Peyer's patch (tissue), 4 donors: ENCODE data around the gene SOCS1. TPM values are rescaled to one million over a fixed set of nuclear protein-coding genes. Genes with fewer than 3 reads are reported as not detected.

Source experiments
- DNase-seq, 3 donors: peaks; one replicate each; pipeline ENCODE4 v3.0.0-alpha.2; 2017 to 2019
- H3K27ac ChIP-seq, 4 donors: fragments of 200-600 bp; sonication (generic); one replicate each; pipeline ENCODE4 v1.5.1; 2016 to 2019
- H3K27me3 ChIP-seq, 2 donors: fragments of 200-600 bp; sonication (generic); one replicate each; pipeline ENCODE4 v1.5.1; 2019
- H3K36me3 ChIP-seq, 3 donors: fragments of 200-600 bp; sonication (generic); one replicate each; pipeline ENCODE4 v1.5.1; 2016 to 2019
- H3K4me1 ChIP-seq, 4 donors: fragments of 200-600 bp; sonication (generic); one replicate each; pipeline ENCODE4 v1.5.1; 2016 to 2019
- H3K4me3 ChIP-seq, 4 donors: fragments of 200-600 bp; sonication (generic); 1 replicate in 3 of 4; 2 replicates in 1 of 4; pipeline ENCODE4 v1.5.1; 2016 to 2019; ENCODE audit warnings: mild to moderate bottlenecking in 1 of 4
- H3K9me3 ChIP-seq, 4 donors: fragments of 200-600 bp; sonication (generic); one replicate each; pipeline ENCODE4 v1.5.1; 2016 to 2019; ENCODE audit warnings: mild to moderate bottlenecking in 1 of 4
- POLR2A ChIP-seq, 2 donors: fragments of 450-650 bp; IDR thresholded peaks; one replicate each; pipeline ENCODE4 v1.5.1; 2017; ENCODE audit warnings: antibody characterized with exemption in 2 of 2, mild to moderate bottlenecking in 2 of 2, moderate library complexity in 2 of 2
- small RNA-seq, 2 donors: library from RNA; depleted of rRNA; stranded (forward); fragments of <200 nt; gene quantifications; one replicate each; pipeline ENCODE3, GENCODE V24; 2016
- total RNA-seq, 4 donors: library from RNA; depleted of rRNA; stranded (reverse); fragments of >200 nt; gene quantifications; one replicate each; pipeline ENCODE4 v1.1.0, GENCODE V29; 2016
- TF ChIP-seq, protein P1 (sequence below), 6 experiments: fragments of 450-650 bp in 4 of 6; fragments of 200-600 bp in 2 of 6; sonication (generic) in 1 of 6; IDR thresholded peaks; one replicate each; pipeline ENCODE4 v1.5.1; 2017 to 2019; ENCODE audit warnings: antibody characterized with exemption in 6 of 6, mild to moderate bottlenecking in 3 of 6, moderate library complexity in 1 of 6

The SOCS1 gene
- total RNA-seq, 4 donors from 2014 or later = 8.7 to 19.0 (median 15.3) TPM

DNA sequence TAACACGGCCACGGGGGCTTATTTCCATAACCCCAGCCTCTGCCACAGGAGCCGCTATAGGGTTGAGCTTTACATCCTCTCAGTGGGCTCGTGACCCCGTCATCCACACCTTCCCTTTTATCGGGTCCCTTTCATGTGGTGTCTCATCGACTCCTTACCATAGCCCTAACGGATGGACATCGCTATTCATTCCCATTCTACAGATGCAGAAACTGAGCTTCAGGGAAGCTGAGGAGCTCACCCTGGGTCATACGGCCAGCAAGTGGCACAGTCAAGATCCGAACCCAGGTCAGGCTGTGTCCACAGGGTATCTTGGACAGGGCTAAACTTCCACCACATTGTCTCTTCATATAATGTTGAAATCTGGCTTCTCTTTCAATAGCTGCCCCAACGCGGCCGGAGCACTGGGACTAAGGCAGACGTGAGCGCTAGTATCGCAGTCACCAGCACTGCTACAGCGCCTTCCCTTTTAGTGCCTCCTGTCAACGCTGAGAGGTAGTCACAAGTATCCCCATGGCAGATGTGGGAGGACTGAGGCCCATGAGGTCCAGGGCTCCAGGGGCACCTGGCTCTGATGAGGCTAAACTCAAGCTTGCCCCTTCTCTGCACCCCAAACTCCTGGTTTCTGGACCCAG, 50.8 kb downstream of the SOCS1 start:
- TF ChIP-seq, protein P1, sequence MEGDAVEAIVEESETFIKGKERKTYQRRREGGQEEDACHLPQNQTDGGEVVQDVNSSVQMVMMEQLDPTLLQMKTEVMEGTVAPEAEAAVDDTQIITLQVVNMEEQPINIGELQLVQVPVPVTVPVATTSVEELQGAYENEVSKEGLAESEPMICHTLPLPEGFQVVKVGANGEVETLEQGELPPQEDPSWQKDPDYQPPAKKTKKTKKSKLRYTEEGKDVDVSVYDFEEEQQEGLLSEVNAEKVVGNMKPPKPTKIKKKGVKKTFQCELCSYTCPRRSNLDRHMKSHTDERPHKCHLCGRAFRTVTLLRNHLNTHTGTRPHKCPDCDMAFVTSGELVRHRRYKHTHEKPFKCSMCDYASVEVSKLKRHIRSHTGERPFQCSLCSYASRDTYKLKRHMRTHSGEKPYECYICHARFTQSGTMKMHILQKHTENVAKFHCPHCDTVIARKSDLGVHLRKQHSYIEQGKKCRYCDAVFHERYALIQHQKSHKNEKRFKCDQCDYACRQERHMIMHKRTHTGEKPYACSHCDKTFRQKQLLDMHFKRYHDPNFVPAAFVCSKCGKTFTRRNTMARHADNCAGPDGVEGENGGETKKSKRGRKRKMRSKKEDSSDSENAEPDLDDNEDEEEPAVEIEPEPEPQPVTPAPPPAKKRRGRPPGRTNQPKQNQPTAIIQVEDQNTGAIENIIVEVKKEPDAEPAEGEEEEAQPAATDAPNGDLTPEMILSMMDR (IDR thresholded peaks at IDR 0.05) = no peak
- Histone ChIP-seq H3K27ac (peak overlapping the region in 1 of 4 donors; percentile 25), H3K27me3 (no peaks in the 10 kb centered on the region), H3K4me1 (peaks cover 0 to 12% (median 7%) of the 10 kb centered on the region in 4 donors), H3K36me3 (no peaks in the 10 kb centered on the region), H3K9me3 (peaks cover 0 to 6% (median 3%) of the 10 kb centered on the region in 4 donors), H3K4me3 (no peak overlapping the region)
- DNase-seq = no peak

DNA sequence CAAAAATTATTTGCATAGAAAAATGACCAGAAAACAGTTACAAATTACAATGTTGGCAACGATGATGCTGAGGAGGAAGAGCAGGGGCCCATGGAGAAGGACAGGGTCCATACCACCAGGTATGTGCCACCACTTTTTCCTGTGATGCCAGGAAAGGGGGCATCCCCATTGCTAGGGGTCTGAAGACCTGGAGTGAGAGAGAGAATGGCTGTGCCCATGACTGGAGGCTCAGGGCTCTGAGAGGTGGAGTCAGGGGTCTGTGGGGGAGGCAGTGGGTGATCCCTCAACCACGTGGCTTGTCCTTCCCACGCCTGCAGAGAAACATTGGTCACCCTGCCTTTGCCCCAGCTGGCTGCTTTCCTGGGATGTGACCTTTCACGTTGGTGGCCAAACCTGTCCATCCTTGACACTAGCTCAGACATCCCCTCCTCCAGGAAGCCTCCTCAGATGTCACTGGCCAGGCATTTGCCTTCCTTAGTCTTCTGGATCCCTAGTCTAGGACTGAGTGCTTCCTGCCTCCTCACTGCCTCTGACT, 51.4 kb downstream of the SOCS1 start:
- Histone ChIP-seq H3K4me1 (peaks cover 0 to 12% (median 7%) of the 10 kb centered on the region in 4 donors), H3K4me3 (no peak overlapping the region), H3K27me3 (no peaks in the 10 kb centered on the region), H3K36me3 (no peaks in the 10 kb centered on the region), H3K9me3 (peaks cover 0 to 6% (median 3%) of the 10 kb centered on the region in 4 donors), H3K27ac (no peak overlapping the region)
- TF ChIP-seq, protein P1 (IDR thresholded peaks at IDR 0.05) = no peak
- TF ChIP-seq POLR2A (IDR thresholded peaks at IDR 0.05) = no peak
- no peak for DNase-seq

Small RNAs within 50 kb of the gene (small RNA-seq; reads per million reads assigned to genes)
- 0 reads per million in 2 donors for gene RF00554

Other genes starting within 250 kb of the SOCS1 start
- gene TNP2, start 13.1 kb upstream of the SOCS1 start, total RNA-seq = not detected
- not detected for gene PRM3, start 17.4 kb upstream of the SOCS1 start, total RNA-seq
- gene PRM2, start 20.3 kb upstream of the SOCS1 start, total RNA-seq = not detected
- gene PRM1, start 25.1 kb upstream of the SOCS1 start, total RNA-seq = not detected
- 1 to 10 TPM; 2.3 to 6.6 (median 3.5) TPM for gene RMI2, start 89.3 kb upstream of the SOCS1 start, total RNA-seq